SK-N-SH treated with all-trans-retinoic acid at 6 μM for 48 hours (cell line): ENCODE measurements around the gene UBE4B.

ENCODE experiments used
- ATAC-seq: fragments of 200-7000 bp; cut with Tn5 transposase; 3 replicates; pipeline ENCODE4 v1.9.1; 2020; ENCODE audit warnings: mild to moderate bottlenecking, moderate library complexity
- ARNTL ChIP-seq: fragments of 450-650 bp; formaldehyde crosslinking; IDR thresholded peaks from 2 replicates; pipeline ENCODE4 v1.5.0; 2020; ENCODE audit warnings: low read depth, mild to moderate bottlenecking, moderate library complexity, borderline replicate concordance
- BACH2 ChIP-seq: fragments of 250-450 bp; sonication (Bioruptor Pico); IDR thresholded peaks from 2 replicates; pipeline ENCODE4 v1.9.0; 2021; ENCODE audit warnings: mild to moderate bottlenecking, borderline replicate concordance
- CSDC2 ChIP-seq: fragments of 250-450 bp; sonication (Bioruptor Pico); IDR thresholded peaks from 2 replicates; pipeline ENCODE4 v1.5.0; 2020; ENCODE audit warnings: mild to moderate bottlenecking, moderate library complexity
- ESRRG ChIP-seq: fragments of 250-450 bp; sonication (Bioruptor Pico); IDR thresholded peaks from 2 replicates; pipeline ENCODE4 v1.6.1; 2021; ENCODE audit warnings: mild to moderate bottlenecking
- GLIS3 ChIP-seq: fragments of 250-450 bp; sonication (Bioruptor Pico); IDR thresholded peaks from 2 replicates; pipeline ENCODE4 v1.5.0; 2020; ENCODE audit warnings: mild to moderate bottlenecking, moderate library complexity
- ISL1 ChIP-seq: fragments of 250-450 bp; sonication (Bioruptor Pico); IDR thresholded peaks from 2 replicates; pipeline ENCODE4 v2.1.2; 2022; ENCODE audit warnings: mild to moderate bottlenecking, moderate library complexity
- OSR1 ChIP-seq: fragments of 250-450 bp; sonication (Bioruptor Pico); IDR thresholded peaks from 2 replicates; pipeline ENCODE4 v1.8.0; 2022; ENCODE audit warnings: moderate library complexity, mild to moderate bottlenecking, inconsistent platforms
- PPARA ChIP-seq: fragments of 250-450 bp; sonication (Bioruptor Pico); IDR thresholded peaks from 2 replicates; pipeline ENCODE4 v1.5.0; 2020; ENCODE audit warnings: mild to moderate bottlenecking, borderline replicate concordance
- RARB ChIP-seq: fragments of 250-450 bp; sonication (Bioruptor Pico); IDR thresholded peaks from 2 replicates; pipeline ENCODE4 v1.8.0; 2021; ENCODE audit warnings: mild to moderate bottlenecking, moderate library complexity
- SNAI2 ChIP-seq: fragments of 250-450 bp; sonication (Bioruptor Pico); IDR thresholded peaks from 2 replicates; pipeline ENCODE4 v1.5.0; 2020; ENCODE audit warnings: mild to moderate bottlenecking, moderate library complexity
- TCF4 ChIP-seq: fragments of 250-450 bp; sonication (Bioruptor Pico); IDR thresholded peaks from 2 replicates; pipeline ENCODE4 v1.8.0; 2021; ENCODE audit warnings: mild to moderate bottlenecking, moderate library complexity, borderline replicate concordance
- TOX ChIP-seq: fragments of 250-450 bp; sonication (Bioruptor Pico); IDR thresholded peaks from 2 replicates; pipeline ENCODE4 v1.8.0; 2021; ENCODE audit warnings: mild to moderate bottlenecking, moderate library complexity, borderline replicate concordance
- ZFP3 ChIP-seq: fragments of 250-450 bp; sonication (Bioruptor Pico); IDR thresholded peaks from 2 replicates; pipeline ENCODE4 v1.5.0; 2020; ENCODE audit warnings: mild to moderate bottlenecking, moderate library complexity
- ZFP30 ChIP-seq: fragments of 450-650 bp; formaldehyde crosslinking; IDR thresholded peaks from 2 replicates; pipeline ENCODE4 v1.5.0; 2022; ENCODE audit warnings: mild to moderate bottlenecking, moderate library complexity
- ZNF565 ChIP-seq: fragments of 450-650 bp; formaldehyde crosslinking; conservative IDR thresholded peaks from 2 replicates; pipeline ENCODE4 v1.5.0; 2020; ENCODE audit warnings: low read depth, mild to moderate bottlenecking, moderate library complexity
- ZNF70 ChIP-seq: fragments of 450-650 bp; formaldehyde crosslinking; IDR thresholded peaks from 2 replicates; pipeline ENCODE4 v1.5.0; 2020; ENCODE audit warnings: mild to moderate bottlenecking, moderate library complexity
- ZNF8 ChIP-seq: fragments of 450-650 bp; formaldehyde crosslinking; IDR thresholded peaks from 2 replicates; pipeline ENCODE4 v1.5.0; 2020; ENCODE audit warnings: mild to moderate bottlenecking, moderate library complexity
- TF ChIP-seq, protein P1 (sequence below): fragments of 250-450 bp; sonication (Bioruptor Pico); IDR thresholded peaks from 2 replicates; pipeline ENCODE4 v1.8.0; 2020; ENCODE audit warnings: mild to moderate bottlenecking, moderate library complexity, borderline replicate concordance
- TF ChIP-seq, protein P2 (sequence below): fragments of 250-450 bp; sonication (Bioruptor Pico); IDR thresholded peaks from 2 replicates; pipeline ENCODE4 v1.8.0; 2021; ENCODE audit warnings: low read depth, mild to moderate bottlenecking, moderate library complexity, borderline replicate concordance
- TF ChIP-seq, protein P3 (sequence below): fragments of 250-450 bp; sonication (Bioruptor Pico); IDR thresholded peaks from 2 replicates; pipeline ENCODE4 v1.5.1; 2020; ENCODE audit warnings: low read depth, mild to moderate bottlenecking, moderate library complexity
- TF ChIP-seq, protein P4 (sequence below): fragments of 250-450 bp; sonication (Bioruptor Pico); IDR thresholded peaks from 2 replicates; pipeline ENCODE4 v1.5.1; 2021; ENCODE audit warnings: mild to moderate bottlenecking, moderate library complexity
- TF ChIP-seq, protein P5 (sequence below): fragments of 250-450 bp; sonication (Bioruptor Pico); IDR thresholded peaks from 2 replicates; pipeline ENCODE4 v1.5.0; 2020; ENCODE audit warnings: mild to moderate bottlenecking, moderate library complexity

Gene UBE4B

DNA sequence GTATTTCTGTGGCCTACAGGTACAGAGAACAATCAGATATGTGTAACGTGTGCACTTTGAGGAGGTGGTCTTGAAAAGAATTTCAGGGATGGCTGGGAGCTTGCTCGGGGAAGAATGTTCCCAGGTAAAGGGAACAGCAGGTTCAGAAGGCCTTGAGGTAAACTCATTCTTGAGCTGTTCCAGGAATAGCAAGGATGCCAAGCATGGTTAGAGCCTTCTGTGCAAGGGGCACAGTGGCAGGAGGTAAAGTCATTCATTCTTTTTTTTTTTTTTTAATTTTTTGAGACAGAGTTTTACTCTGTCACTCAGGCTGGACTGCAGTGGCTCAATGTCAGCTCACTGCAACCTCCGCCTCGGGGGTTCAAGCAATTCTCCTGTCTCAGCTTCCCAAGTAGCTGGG, 10.0 kb downstream of the UBE4B start:
- ATAC-seq: no peak
- TF ChIP-seq BACH2 (CRISPR knock-in tag): no peak
- TF ChIP-seq ZFP3 (CRISPR knock-in tag): no peak
- TF ChIP-seq ZNF70 (CRISPR knock-in tag): no peak
- TF ChIP-seq, protein P1, sequence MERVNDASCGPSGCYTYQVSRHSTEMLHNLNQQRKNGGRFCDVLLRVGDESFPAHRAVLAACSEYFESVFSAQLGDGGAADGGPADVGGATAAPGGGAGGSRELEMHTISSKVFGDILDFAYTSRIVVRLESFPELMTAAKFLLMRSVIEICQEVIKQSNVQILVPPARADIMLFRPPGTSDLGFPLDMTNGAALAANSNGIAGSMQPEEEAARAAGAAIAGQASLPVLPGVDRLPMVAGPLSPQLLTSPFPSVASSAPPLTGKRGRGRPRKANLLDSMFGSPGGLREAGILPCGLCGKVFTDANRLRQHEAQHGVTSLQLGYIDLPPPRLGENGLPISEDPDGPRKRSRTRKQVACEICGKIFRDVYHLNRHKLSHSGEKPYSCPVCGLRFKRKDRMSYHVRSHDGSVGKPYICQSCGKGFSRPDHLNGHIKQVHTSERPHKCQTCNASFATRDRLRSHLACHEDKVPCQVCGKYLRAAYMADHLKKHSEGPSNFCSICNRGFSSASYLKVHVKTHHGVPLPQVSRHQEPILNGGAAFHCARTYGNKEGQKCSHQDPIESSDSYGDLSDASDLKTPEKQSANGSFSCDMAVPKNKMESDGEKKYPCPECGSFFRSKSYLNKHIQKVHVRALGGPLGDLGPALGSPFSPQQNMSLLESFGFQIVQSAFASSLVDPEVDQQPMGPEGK: no peak
- no peak for TF ChIP-seq SNAI2
- no peak for TF ChIP-seq ZFP30 (CRISPR knock-in tag)
- TF ChIP-seq TOX (CRISPR knock-in tag): no peak
- TF ChIP-seq, protein P2, sequence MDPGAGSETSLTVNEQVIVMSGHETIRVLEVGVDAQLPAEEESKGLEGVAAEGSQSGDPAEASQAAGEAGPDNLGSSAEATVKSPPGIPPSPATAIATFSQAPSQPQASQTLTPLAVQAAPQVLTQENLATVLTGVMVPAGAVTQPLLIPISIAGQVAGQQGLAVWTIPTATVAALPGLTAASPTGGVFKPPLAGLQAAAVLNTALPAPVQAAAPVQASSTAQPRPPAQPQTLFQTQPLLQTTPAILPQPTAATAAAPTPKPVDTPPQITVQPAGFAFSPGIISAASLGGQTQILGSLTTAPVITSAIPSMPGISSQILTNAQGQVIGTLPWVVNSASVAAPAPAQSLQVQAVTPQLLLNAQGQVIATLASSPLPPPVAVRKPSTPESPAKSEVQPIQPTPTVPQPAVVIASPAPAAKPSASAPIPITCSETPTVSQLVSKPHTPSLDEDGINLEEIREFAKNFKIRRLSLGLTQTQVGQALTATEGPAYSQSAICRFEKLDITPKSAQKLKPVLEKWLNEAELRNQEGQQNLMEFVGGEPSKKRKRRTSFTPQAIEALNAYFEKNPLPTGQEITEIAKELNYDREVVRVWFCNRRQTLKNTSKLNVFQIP (CRISPR knock-in tag): no peak
- TF ChIP-seq RARB: no peak
- no peak for TF ChIP-seq OSR1 (CRISPR knock-in tag)
- TF ChIP-seq ESRRG (CRISPR knock-in tag): no peak
- TF ChIP-seq, protein P3, sequence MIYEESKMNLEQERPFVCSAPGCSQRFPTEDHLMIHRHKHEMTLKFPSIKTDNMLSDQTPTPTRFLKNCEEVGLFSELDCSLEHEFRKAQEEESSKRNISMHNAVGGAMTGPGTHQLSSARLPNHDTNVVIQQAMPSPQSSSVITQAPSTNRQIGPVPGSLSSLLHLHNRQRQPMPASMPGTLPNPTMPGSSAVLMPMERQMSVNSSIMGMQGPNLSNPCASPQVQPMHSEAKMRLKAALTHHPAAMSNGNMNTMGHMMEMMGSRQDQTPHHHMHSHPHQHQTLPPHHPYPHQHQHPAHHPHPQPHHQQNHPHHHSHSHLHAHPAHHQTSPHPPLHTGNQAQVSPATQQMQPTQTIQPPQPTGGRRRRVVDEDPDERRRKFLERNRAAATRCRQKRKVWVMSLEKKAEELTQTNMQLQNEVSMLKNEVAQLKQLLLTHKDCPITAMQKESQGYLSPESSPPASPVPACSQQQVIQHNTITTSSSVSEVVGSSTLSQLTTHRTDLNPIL (CRISPR knock-in tag): no peak
- TF ChIP-seq ZNF565 (CRISPR knock-in tag): no peak
- TF ChIP-seq, all 23 proteins: peak for 0

DNA sequence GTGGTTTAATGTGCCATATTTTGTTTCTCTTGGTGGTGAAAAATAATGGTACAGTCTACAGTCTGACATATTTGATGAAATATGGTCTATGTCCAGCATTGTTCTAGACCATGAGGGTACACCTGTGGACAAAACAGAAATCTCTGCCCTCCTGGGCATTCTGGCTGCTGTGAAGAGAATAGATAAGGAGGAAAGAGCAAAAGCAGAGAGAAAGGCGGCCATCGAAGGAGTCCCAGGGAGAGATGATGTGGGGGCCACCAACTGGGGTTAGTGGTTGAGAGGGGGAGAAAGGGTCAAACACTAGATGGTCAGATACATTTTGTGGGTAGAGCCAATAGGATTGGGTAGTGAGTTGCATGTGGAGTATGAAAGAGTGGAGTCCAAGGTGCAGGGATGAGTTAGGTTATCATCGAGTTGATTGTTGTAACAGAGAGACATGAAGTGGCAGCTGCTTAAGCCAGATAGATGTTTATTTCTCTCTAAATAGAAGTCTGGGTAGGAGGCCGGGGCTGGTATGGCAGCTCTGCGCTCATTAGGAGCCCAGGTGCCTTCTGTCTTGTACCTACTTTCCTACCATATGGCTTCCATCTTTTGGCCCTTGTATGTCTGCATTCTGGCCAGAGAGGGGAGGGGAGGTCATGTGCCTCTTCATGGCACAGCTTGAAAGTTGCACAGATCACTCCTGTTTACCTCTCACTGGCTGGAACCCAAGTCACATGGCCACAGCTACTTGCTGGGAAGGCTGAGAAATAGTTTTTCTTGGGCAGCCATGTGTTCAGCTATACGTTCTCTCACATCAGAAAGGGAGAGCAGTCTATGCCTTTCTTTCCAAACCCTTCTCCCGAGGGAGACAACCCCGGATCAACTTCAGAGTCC, 13.0 kb downstream of the UBE4B start:
- TF ChIP-seq CSDC2 (CRISPR knock-in tag): no peak
- no peak for TF ChIP-seq ZFP30 (CRISPR knock-in tag)
- TF ChIP-seq ISL1 (CRISPR knock-in tag): no peak
- TF ChIP-seq RARB: no peak
- TF ChIP-seq, protein P3 (CRISPR knock-in tag): no peak
- no peak for TF ChIP-seq ESRRG (CRISPR knock-in tag)
- TF ChIP-seq PPARA (CRISPR knock-in tag): no peak
- TF ChIP-seq, protein P1: no peak
- no peak for TF ChIP-seq ZNF70 (CRISPR knock-in tag)
- TF ChIP-seq, protein P4, sequence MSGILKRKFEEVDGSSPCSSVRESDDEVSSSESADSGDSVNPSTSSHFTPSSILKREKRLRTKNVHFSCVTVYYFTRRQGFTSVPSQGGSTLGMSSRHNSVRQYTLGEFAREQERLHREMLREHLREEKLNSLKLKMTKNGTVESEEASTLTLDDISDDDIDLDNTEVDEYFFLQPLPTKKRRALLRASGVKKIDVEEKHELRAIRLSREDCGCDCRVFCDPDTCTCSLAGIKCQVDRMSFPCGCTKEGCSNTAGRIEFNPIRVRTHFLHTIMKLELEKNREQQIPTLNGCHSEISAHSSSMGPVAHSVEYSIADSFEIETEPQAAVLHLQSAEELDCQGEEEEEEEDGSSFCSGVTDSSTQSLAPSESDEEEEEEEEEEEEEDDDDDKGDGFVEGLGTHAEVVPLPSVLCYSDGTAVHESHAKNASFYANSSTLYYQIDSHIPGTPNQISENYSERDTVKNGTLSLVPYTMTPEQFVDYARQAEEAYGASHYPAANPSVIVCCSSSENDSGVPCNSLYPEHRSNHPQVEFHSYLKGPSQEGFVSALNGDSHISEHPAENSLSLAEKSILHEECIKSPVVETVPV (CRISPR knock-in tag): no peak
- no peak for TF ChIP-seq ZNF8 (CRISPR knock-in tag)
- TF ChIP-seq OSR1 (CRISPR knock-in tag): no peak
- TF ChIP-seq TCF4 (CRISPR knock-in tag): no peak
- no peak for TF ChIP-seq ZNF565 (CRISPR knock-in tag)
- TF ChIP-seq ARNTL (CRISPR knock-in tag): no peak
- TF ChIP-seq TOX (CRISPR knock-in tag): no peak
- TF ChIP-seq GLIS3: no peak
- no peak for TF ChIP-seq ZFP3 (CRISPR knock-in tag)
- TF ChIP-seq, protein P2 (CRISPR knock-in tag): no peak
- TF ChIP-seq, protein P5, sequence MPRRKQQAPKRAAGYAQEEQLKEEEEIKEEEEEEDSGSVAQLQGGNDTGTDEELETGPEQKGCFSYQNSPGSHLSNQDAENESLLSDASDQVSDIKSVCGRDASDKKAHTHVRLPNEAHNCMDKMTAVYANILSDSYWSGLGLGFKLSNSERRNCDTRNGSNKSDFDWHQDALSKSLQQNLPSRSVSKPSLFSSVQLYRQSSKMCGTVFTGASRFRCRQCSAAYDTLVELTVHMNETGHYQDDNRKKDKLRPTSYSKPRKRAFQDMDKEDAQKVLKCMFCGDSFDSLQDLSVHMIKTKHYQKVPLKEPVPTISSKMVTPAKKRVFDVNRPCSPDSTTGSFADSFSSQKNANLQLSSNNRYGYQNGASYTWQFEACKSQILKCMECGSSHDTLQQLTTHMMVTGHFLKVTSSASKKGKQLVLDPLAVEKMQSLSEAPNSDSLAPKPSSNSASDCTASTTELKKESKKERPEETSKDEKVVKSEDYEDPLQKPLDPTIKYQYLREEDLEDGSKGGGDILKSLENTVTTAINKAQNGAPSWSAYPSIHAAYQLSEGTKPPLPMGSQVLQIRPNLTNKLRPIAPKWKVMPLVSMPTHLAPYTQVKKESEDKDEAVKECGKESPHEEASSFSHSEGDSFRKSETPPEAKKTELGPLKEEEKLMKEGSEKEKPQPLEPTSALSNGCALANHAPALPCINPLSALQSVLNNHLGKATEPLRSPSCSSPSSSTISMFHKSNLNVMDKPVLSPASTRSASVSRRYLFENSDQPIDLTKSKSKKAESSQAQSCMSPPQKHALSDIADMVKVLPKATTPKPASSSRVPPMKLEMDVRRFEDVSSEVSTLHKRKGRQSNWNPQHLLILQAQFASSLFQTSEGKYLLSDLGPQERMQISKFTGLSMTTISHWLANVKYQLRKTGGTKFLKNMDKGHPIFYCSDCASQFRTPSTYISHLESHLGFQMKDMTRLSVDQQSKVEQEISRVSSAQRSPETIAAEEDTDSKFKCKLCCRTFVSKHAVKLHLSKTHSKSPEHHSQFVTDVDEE (CRISPR knock-in tag): no peak
- peak; percentile 33; the same call in 2 of the 3 replicates for ATAC-seq
